HG03097 (cell line): ENCODE results near the gene ZFAND2A.
A peak's percentile ranks its signal among the peaks of the same experiment; 100 is the strongest.
"Not testable (repeated sequence)": the region's sequence is repeated elsewhere in the genome, so short reads cannot be mapped to it uniquely, and the experiment has no call there.

ENCODE experiments used
- ATAC-seq: cut with Tn5 transposase; IDR thresholded peaks from one replicate; pipeline ENCODE4 v1.9.1; 2021; ENCODE audit not compliant: unreplicated experiment, low FRiP score

The ZFAND2A gene

DNA sequence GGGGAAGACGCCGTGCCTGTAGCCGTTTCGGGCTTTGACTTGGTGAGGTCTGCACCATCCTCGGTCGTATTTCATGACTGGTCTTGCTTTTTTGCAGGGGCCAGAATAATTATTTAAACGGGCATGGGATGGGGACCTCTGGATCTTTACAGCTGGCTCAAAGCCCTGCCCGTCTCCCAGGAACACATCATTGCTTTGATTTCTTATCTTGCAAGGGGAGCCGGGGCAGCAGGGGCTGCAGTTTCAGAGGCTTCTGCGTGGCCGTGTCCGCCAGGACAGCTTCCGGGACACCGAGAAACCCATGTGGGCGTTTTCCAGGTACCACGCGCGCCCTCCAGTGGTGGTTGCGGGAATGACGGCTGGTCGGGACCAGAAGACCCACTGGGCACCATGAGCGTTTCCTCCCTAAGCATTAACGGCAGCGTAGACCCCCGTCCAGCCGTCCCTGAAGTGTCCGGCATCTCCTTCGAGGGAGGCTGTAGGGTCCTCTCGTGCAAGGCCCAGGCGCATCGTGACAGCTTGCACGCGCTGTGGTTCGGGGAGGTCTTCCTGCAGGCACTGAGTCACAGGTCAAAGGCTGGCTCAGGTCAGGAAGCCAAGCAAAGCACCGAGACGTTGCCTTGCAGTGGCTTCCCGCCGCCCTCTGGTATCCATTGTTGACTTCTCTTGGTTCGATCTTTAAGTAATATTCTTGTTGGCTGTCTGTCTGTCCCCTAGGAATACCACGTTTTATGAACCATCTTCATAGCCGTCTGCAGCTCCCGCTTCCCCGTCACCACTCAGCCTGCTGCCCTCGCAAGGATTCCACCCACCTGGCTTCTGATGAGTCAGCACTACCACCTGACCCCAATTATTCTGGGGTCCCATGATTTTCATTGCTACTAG lies 16.2 kb upstream of the ZFAND2A start:
- peak; percentile 66 for ATAC-seq

DNA sequence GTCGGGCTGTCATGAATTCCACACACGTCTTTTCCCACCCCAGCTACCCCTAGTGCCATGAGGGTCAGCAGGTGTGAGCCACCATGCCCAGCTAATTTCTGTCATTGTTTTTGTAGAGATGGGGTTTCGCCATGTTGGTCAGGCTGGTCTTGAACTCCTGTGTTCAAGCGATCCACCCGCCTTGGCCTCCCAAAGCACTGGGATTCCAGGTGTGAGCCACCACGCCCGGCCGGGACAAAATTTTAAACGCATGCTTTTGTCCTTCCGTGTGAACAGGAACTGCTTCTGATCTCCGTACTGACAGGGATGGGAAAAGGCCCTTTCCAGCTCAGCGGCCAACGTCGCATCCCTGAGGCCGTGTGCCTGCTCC lies 15.6 kb upstream of the ZFAND2A start:
- no peak for ATAC-seq

DNA sequence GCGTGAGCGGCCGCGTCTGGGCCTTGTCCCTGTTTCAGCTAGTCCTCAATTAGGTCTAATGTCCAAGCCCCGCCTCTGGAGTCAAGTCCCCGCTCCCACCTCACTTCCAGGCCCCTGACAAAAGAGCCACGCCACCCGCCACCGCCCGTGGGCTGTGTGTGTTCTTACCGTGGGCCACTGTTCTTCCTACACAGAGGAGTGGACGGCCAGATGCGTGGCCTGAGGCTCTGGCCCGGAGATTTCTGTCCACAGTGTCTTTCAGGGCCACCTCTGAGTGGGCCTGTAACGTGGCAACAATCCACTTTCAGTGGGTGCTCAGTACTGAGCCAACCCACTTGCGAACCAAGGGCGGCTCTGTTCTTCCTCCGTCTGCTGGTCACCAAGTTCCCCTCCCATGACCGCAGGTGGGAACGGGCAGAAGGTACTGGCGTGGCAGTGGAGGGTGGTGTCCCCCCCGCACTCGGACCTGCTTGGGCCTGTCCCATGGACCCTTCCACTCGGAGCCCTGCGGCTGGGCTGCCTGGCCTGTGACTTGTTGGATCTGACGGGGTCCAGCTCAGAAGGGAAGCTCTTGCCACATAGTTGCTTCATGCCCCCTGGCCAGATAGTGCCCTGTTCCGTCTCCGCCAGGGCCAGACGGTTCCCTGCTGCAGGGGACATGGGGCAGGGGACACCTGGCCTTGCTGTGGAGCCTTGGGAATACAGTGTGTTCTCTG lies 15.0 kb upstream of the ZFAND2A start:
- no peak for ATAC-seq

DNA sequence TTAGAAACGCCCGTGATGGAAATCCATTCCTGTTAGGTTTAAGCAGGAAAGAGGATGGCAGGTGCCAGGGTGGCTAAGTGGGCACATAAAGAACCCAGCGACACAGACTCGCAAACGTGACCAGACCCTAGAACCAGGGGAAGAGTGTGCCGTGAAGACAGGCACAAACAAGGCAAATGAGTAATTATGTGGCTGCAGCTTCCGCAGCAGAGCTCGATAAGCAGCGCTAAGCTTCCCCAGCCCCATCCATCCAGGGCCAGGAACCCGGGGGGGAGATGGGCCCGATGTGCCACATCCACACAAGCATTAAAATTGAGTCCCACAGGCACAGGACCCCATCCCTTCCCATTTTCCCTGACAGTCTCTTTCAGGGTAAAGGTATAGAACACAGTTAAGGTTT lies 14.0 kb upstream of the ZFAND2A start:
- ATAC-seq, result no peak

DNA sequence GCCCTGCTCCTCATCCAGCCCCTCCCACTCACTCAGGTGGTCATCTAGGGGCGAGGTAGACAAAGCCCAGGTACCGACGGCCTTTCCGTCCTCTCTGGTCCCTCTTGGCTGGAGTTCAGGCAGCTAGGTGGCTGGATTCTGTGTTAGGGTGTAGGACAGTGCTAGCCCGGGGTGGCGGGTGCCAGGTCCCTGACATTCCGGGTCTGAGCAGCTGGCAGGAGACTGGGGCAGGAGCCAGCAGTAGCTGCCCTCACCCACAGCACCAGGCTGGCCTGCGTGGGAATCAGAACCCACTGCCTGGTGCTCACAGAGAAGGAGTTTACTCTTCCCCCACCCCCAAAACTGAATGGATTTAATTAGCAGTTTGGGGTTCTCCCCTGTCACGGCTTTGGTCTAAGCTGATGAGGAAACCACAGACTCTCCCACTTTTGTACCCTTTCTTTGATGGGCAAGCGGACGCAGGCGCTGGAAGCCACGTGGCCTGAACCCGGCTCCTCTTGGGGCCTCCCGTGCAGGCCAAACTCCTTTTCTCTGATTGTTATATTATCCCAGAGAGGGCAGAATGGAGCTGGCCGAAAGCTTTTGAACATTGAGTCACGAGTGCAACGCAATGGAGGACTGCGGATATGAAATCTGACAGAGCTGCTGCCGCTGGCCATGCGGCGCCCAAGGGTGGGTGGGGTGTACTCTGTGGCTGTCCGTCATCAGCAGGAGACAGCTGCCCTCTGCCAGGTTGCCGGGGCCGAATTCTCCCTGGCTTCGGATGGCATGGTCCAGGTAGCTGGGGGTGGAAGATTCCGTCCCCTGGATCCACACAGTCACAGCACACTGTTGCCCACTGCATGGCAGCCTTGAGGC lies 12.9 kb upstream of the ZFAND2A start:
- ATAC-seq, result no peak

DNA sequence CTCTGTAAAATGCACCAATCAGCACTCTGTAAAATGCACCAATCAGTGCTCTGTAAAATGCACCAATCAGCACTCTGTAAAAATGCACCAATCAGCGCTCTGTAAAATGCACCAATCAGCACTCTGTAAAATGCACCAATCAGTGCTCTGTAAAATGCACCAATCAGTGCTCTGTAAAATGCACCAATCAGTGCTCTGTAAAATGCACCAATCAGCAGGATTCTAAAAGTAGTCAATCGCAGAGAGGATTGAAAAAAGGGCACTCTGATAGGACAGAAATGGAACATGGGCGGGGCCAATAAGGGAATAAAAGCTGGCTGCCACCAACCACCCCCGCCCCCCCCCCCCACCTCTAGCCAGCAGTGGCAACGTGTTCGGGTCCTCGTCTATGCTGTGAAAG lies 11.5 kb upstream of the ZFAND2A start:
- not testable (repeated sequence) for ATAC-seq

DNA sequence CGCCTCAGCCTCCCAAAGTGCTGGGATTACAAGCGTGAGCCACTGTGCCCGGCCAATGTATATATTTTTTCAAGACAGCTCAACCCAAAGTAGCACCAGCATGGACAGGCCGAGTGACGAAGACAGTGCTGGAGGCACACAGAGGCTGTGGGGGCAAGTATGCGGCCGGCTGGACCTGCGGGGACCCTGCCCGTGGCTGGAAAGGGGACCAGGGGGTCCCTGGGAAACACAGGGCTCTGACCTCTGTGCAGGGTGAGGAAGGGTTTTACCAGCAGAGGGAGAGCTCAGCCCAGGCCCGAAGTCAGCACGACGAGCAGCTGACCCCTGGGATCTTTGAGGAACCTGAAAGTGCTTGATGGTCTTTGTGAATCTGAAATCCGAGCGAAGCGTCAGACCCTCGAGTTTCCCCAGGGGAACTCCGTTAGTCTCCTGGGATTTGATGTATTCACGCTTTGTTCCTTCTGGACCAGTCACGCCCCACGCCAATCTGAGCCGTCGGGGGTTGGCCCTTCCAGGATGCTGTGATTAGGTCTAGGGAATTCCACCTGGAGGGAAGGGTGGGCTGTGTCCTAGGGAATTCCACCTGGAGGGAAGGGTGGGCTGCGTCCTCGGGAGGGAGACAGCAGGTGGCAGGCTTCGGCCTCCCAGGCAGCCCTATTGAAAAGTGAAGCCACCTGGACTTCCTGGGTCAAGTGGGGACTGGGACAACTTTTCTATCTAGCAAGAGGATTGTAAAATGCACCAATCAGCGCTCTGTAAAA lies 10.9 kb upstream of the ZFAND2A start:
- no peak for ATAC-seq

DNA sequence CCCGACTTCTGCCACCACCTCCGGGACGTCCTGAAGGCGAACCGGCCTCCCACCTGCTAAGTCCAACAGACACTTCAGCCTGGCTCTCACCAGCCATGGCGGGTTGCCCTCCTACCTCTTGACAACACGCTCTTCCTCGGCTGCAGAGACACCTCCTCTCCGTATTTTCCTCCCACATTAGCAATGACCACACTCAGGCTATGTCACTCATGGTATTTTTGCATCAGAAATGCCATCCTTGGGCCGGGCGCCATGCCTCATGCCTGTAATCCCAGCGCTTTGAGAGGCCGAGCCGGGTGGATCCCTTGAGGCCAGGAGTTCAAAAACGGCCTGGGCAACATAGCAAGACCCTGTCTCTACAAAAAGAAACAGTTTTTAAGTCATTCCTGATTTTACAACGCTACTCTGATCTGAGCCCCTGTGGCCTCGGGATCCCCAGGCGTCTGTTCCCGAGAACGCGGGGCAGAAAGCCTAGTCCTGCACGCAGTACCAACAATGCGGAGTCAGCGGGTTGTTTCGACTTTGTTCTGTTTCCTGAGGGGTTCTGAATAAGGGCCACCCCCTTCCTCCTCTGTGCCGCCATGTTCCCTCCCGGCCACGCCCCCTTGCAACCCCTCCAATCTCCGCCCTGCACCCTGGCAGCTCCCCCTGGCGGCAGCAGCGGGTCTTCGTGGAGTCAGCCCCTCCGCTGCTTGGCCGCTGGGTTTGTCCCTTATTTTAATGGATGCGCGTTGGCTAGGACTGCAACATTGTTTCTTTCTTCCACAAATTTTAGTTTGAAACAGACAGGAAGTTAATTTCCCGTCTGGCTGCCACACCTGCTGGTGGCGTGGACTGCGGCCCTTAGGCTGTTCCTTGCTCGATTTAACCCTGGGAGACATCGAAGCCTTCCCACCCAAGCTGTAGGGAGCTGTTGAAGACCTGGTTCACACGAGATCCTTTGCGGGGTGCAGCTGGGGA lies 9.7 kb upstream of the ZFAND2A start:
- no peak for ATAC-seq

DNA sequence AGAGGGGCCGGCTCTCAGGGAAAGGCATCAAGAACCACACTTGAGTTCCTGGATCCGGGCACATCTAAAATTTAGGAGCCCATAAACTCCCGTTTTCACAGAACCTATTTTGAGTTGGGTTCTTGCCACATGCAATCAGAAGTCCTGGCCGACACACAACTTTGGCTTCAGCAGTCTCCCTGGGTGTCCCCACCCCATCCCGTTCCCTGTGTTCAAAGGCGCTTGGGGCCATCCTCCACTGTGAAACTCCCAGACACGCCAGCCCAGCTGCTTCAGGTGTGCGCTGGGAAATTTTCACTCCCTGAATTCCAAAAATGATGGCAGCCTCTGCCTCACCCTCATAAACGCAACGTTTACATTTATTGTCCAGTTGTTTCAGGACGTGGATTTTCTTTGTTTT lies 8.4 kb upstream of the ZFAND2A start:
- no peak for ATAC-seq

DNA sequence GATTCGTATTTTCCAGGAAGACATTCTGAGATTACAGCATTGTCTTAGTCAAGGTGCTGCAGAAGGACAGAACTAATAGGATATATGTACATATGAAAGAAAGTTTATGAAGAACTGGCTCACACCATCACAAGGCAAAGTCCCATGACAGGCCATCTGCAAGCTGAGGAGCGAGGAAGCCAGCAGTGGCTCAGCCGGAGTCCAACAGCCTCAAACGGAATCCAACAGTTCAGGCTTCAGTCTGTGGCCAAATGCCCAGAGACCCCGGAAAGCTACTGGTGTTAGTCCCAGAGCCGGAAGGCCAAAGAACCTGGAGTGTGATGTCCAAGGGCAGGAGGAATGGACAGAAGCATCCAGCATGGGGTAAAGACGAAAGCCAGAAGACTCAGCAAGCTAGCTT lies 4.4 kb upstream of the ZFAND2A start:
- ATAC-seq, result no peak

DNA sequence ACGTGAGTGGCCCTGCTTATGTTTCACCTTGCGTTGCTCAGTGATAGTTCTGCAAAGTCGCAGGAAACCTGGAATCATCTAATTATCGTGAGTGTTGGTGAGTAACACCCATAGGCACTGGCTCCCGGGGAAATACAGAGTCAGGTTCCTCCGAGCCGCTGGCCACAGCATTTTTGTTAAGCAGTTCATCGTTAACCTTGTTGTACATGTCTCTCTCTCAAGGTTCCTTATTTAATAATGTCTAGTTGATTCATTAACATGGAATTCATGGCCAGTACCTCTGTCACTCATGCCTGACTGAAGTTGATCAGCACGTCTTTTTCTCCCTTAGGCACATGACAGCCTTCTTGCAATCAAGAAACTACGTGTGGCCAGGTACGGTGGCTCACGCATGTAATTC lies 3.1 kb upstream of the ZFAND2A start:
- no peak for ATAC-seq

DNA sequence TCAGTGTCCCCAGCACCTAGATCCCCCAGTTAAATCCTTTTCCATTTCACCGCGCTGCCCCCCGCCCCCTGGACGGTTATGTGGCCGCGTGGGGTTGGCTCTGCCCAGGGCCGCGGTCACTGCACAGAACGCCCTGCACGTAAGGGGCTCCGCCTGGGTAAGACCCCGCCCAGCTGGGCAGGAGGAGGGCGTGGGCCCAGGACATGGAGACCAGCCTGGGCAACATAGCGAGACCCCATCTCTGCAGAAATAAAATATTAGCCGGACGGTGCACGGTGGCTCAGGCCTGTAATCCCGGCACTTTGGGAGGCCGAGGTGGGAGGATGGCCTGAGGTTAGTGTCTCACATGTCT lies 650 bp upstream of the ZFAND2A start:
- ATAC-seq, result no peak

DNA sequence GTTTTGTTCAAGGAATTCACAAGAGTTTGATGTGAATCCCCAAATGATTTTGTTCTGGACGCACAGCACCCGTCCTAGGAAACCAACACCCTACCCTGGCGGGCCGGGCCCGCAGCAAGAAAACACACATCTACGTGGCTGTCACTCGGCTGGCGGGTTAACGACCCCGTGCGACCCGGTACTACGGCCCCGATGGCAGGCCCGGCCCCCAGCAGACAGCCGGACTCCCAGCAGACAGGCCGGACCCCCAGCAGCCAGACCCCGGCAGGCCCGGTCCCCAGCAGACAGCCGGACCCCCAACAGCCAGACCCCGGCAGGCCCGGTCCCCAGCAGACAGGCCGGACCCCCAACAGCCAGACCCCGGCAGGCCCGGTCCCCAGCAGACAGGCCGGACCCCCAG lies 765 bp downstream of the ZFAND2A start:
- not testable (repeated sequence) for ATAC-seq

DNA sequence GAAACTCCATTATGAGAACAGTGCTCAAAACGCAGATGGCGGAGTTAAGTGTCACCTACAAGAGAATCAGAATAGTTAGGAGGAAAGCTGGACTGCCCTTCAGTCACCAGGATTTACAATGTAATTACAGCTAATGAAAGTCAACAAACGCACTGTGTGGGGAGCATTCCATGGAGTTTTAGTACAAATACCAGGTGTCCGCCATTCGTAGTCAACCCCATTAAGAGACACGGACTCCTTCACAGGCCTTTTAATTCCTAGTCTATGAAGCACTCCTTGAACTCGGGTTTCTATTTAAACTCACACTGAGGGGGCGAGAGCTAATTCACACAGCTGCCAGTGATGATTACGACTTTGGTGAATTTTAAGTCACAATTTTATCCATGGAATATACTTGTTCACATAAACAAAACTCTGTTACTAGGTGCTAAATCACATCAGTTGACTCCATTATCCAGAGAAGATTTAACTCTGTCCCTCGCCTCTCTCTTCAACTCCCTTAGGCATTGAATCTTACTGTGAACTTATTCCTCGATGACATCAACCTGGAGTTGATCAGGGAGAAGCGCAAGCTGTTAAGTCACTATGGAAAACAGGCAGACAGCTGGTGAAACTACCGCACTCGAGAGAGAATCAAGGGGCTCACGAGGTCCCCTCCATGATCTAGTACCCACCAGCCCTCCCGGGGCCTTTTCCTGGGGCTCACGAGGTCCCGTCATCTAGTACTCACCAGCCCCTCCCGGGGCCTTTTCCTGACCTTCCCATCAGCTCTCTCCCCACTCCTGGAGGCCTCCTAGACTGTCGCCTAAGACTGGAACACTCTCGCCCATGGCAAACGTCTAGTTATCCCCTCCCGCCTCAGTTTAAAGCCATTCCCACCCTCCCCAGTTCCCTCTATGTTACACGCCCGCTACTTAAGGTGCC lies 1.5 kb downstream of the ZFAND2A start:
- ATAC-seq, result no peak

DNA sequence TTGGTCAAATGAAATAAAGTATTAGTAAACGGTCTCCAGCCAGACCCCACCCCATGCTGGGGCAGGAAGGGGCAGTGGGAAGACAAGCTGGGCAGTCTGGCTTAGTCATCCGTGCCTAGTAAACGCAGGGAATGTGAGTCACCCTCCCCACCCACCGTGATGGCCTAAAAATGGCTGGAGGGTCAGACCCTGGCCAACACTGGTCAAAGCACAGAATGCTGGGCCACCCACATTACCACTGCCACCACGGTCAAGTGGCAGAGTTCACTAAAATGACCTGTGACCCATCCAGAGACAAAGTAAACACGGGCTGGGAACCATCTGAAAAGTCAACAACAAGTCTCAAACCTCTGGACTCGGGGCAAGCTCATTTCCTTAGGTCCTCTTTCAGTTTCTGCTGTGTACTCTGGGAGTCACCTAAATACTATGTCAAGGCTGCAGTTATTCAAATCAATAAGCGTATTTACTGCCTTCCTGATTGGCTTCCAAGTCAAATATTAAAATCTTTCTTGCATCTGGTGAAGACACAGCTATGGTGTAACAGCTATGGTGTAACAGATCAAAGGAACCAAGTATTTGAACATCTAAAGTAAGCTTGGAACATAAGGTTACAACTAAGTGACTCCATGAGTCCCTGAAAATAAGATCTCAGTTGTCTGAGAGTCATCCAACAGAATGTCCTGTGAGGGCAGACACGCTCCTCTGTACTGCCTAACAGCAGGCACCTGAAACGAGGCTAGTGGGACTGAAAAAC lies 3.0 kb downstream of the ZFAND2A start:
- ATAC-seq, result no peak

DNA sequence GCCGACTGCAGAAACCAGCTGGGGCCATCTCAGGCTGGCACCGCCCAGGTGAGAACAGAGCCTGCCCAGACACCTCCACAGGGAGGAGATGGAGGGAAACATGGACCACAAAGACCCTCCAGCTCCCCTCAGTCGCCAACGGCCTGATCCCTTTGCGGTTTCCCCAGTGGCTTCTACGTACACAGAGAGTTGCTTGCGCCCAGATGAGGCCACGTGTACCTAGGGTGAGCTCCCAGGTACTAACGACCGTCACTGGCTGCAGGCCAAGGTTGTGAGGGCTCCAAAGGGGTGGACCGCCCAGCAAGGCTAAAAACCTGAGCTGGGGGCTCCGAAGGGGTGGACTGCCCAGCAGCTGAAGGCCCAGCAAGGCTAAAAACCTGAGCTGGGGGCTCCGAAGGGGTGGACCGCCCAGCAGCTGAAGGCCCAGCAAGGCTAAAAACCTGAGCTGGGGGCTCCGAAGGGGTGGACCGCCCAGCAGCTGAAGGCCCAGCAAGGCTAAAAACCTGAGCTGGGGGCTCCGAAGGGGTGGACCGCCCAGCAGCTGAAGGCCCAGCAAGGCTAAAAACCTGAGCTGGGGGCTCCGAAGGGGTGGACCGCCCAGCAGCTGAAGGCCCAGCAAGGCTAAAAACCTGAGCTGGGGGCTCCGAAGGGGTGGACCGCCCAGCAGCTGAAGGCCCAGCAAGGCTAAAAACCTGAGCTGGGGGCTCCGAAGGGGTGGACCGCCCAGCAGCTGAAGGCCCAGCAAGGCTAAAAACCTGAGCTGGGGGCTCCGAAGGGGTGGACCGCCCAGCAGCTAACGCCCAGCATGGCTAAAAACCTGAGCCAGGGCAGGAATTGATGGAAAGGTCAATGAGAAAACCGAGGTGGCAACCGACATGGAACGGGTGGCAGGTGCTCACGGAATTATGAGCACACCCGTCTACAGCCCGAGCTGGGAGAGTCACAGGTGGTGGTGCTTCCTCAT lies 3.9 kb downstream of the ZFAND2A start:
- not testable (repeated sequence) for ATAC-seq
